Peyer's patch (tissue), 4 donors: ENCODE data around the gene ZNF467. TPM values are rescaled to one million over a fixed set of nuclear protein-coding genes. Genes with fewer than 3 reads are reported as not detected.

Experiments used
- DNase-seq, 3 donors: peaks; one replicate each; pipeline ENCODE4 v3.0.0-alpha.2; 2017 to 2019
- H3K27ac ChIP-seq, 4 donors: fragments of 200-600 bp; sonication (generic); one replicate each; pipeline ENCODE4 v1.5.1; 2016 to 2019
- H3K27me3 ChIP-seq, 2 donors: fragments of 200-600 bp; sonication (generic); one replicate each; pipeline ENCODE4 v1.5.1; 2019
- H3K36me3 ChIP-seq, 3 donors: fragments of 200-600 bp; sonication (generic); one replicate each; pipeline ENCODE4 v1.5.1; 2016 to 2019
- H3K4me1 ChIP-seq, 4 donors: fragments of 200-600 bp; sonication (generic); one replicate each; pipeline ENCODE4 v1.5.1; 2016 to 2019
- H3K4me3 ChIP-seq, 4 donors: fragments of 200-600 bp; sonication (generic); 1 replicate in 3 of 4; 2 replicates in 1 of 4; pipeline ENCODE4 v1.5.1; 2016 to 2019; ENCODE audit warnings: mild to moderate bottlenecking in 1 of 4
- H3K9me3 ChIP-seq, 4 donors: fragments of 200-600 bp; sonication (generic); one replicate each; pipeline ENCODE4 v1.5.1; 2016 to 2019; ENCODE audit warnings: mild to moderate bottlenecking in 1 of 4
- POLR2A ChIP-seq, 2 donors: fragments of 450-650 bp; IDR thresholded peaks; one replicate each; pipeline ENCODE4 v1.5.1; 2017; ENCODE audit warnings: antibody characterized with exemption in 2 of 2, mild to moderate bottlenecking in 2 of 2, moderate library complexity in 2 of 2
- total RNA-seq, 4 donors: library from RNA; depleted of rRNA; stranded (reverse); fragments of >200 nt; gene quantifications; one replicate each; pipeline ENCODE4 v1.1.0, GENCODE V29; 2016
- TF ChIP-seq, protein P1 (sequence below), 6 experiments: fragments of 450-650 bp in 4 of 6; fragments of 200-600 bp in 2 of 6; sonication (generic) in 1 of 6; IDR thresholded peaks; one replicate each; pipeline ENCODE4 v1.5.1; 2017 to 2019; ENCODE audit warnings: antibody characterized with exemption in 6 of 6, mild to moderate bottlenecking in 3 of 6, moderate library complexity in 1 of 6

The ZNF467 gene
- total RNA-seq, 4 donors from 2014 or later = 0.35 to 4.7 (median 3.1) TPM

DNA sequence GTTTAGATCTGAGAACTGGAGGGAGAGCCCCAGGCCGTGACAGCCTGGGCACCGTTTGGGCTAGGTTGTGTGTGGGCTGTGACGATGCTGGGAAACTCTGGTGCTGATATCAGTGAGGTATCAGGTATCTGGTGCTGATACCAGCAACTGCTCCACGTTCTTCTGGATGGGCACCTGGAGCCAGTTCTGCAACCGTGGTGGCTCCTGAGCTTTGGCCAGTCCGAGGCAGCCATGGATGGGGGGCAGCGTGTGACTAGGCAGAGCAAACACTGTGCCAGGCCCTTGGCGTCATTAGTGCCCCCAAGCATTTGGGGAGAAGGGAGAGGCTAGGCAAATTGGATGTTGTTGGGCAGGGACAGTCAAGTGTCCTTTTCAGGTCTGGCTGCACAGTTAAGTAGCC is 57.9 kb downstream of the ZNF467 start:
- peaks cover 0 to 6% (median under 1%) of the 10 kb centered on the region in 4 donors for H3K9me3 ChIP-seq
- peaks cover 0 to 18% (median 8%) of the 10 kb centered on the region in 4 donors for H3K4me1 ChIP-seq
- DNase-seq = no peak
- H3K36me3 ChIP-seq = no peaks in the 10 kb centered on the region
- H3K27ac ChIP-seq = peak overlapping the region; percentile 55 to 77 (median 72)
- no peaks in the 10 kb centered on the region for H3K27me3 ChIP-seq
- no peak for TF ChIP-seq POLR2A (IDR thresholded peaks at IDR 0.05)
- TF ChIP-seq, protein P1, sequence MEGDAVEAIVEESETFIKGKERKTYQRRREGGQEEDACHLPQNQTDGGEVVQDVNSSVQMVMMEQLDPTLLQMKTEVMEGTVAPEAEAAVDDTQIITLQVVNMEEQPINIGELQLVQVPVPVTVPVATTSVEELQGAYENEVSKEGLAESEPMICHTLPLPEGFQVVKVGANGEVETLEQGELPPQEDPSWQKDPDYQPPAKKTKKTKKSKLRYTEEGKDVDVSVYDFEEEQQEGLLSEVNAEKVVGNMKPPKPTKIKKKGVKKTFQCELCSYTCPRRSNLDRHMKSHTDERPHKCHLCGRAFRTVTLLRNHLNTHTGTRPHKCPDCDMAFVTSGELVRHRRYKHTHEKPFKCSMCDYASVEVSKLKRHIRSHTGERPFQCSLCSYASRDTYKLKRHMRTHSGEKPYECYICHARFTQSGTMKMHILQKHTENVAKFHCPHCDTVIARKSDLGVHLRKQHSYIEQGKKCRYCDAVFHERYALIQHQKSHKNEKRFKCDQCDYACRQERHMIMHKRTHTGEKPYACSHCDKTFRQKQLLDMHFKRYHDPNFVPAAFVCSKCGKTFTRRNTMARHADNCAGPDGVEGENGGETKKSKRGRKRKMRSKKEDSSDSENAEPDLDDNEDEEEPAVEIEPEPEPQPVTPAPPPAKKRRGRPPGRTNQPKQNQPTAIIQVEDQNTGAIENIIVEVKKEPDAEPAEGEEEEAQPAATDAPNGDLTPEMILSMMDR (IDR thresholded peaks at IDR 0.05) = no peak
- peak overlapping the region; percentile 59 to 83 (median 72) for H3K4me3 ChIP-seq

GRCh38 chr7:149714910-149715471 is 58.4 kb downstream of the ZNF467 start:
- DNase-seq = peak in 1 of 3 donors; percentile 31
- Histone ChIP-seq H3K27ac (peak overlapping the region; percentile 55 to 77 (median 72)), H3K27me3 (no peaks in the 10 kb centered on the region), H3K4me3 (peak overlapping the region; percentile 59 to 83 (median 72)), H3K36me3 (no peaks in the 10 kb centered on the region), H3K9me3 (peaks cover 0 to 9% (median 2%) of the 10 kb centered on the region in 4 donors), H3K4me1 (peaks cover 0 to 18% (median 8%) of the 10 kb centered on the region in 4 donors)
- TF ChIP-seq POLR2A (IDR thresholded peaks at IDR 0.05) = no peak
- TF ChIP-seq, protein P1 (IDR thresholded peaks at IDR 0.05) = no peak

Other genes with a start within 250 kb of the ZNF467 start
- 10 to 100 TPM; 19.8 to 36.4 (median 23.0) TPM for gene ZNF862, start 64.8 kb upstream of the ZNF467 start, total RNA-seq
- gene ATP6V0E2, start 100.4 kb upstream of the ZNF467 start, total RNA-seq = 10 to 100 TPM in 2 of 4 donors, 1 to 10 TPM in 2; 7.6 to 17.8 (median 11.1) TPM